Endometrium (tissue), 2 donors: ENCODE results near the gene RNF214.
A peak's percentile ranks its signal among the peaks of the same experiment; 100 is the strongest.
"Not testable (repeated sequence)": the region's sequence is repeated elsewhere in the genome, so short reads cannot be mapped to it uniquely, and the experiment has no call there.

ENCODE experiments used
- FAIRE-seq: peaks from 2 replicates; lab custom pipeline; 2012; peaks lifted over from hg19 to GRCh38; lab: Jason Lieb, UNC
- donor health status: control.
- donor health status: control.

RNF214 gene

DNA sequence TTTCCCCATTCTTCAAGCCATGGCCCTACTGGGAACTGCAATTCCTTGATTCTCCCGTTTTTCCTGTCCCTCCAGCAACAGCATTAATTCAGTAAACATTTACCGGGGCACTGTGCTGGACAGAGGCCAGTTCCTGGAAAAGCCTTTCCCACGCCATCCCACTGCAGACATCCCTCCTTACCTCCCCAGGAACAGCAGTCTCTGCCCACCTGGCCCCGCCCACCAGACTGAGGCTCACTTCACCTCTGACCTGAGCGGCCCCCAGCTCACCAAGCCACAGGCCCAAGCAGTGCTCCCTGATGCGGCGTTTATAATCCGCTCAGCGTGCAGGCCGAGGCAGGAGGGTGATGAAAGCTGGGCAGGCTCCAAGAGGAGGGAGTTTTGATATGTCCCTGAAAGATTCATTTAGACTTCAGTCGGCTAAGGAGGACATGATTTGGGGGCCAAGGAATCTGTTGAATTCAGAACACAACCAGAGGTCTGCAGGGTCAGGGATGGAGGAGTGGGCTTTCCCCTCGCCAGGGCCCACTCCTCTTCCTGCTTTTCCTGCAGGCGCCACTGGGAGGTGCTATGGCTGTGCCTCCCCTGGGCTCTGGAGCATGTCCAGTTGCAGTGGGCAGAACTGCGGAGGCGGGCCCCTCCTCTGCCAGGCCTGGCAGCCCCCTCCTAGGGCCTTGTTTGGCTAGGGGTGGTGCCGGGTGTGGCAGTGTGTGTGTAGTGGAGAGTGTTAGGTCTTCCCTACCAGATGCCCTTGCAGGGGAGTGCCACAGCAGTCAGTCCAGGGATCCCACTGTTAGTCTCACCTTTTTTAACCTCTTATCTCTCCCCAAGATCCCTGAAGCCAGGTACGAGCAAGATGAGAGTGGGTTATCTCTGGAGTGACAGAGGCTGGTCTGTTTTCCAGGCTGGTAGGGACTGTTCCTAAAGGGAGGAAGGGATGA lies 34.7 kb upstream of the RNF214 start:
- FAIRE-seq: no peak

DNA sequence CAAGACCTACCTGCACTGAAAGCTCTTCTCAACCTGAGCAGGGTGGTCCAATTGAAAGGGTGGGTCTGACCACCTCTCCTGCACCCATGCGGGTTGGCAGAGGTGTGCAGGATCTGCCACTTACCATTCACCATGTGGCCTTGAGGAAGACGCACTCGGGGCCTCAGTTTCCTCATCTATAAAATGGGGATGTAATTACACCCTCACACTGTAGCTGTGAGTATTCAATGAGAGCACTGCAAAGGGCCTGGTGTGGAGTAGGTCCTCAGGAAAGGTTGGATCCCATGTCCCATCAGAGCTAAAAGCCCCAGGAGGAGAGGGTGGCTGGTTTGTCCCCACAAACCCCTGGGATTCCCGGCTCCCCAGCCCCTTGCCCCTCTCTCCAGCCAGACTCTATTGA lies 33.9 kb upstream of the RNF214 start:
- no peak for FAIRE-seq

DNA sequence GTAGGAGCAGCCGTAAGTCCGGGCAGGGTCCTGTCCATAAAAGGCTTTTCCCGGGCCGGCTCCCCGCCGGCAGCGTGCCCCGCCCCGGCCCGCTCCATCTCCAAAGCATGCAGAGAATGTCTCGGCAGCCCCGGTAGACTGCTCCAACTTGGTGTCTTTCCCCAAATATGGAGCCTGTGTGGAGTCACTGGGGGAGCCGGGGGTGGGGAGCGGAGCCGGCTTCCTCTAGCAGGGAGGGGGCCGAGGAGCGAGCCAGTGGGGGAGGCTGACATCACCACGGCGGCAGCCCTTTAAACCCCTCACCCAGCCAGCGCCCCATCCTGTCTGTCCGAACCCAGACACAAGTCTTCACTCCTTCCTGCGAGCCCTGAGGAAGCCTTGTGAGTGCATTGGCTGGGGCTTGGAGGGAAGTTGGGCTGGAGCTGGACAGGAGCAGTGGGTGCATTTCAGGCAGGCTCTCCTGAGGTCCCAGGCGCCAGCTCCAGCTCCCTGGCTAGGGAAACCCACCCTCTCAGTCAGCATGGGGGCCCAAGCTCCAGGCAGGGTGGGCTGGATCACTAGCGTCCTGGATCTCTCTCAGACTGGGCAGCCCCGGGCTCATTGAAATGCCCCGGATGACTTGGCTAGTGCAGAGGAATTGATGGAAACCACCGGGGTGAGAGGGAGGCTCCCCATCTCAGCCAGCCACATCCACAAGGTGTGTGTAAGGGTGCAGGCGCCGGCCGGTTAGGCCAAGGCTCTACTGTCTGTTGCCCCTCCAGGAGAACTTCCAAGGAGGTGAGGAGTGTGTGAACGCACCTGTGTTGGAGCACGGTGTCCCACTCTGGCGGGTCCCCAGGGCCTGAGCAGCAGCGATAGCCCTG lies 33.2 kb upstream of the RNF214 start, which contains the start of gene TAGLN:
Gene TAGLN, plus strand, starts transcription at position 318 of the 863 bp plus-strand sequence. CDS start 3,644 bp downstream, outside the sequence.
- FAIRE-seq: peak; percentile 29

DNA sequence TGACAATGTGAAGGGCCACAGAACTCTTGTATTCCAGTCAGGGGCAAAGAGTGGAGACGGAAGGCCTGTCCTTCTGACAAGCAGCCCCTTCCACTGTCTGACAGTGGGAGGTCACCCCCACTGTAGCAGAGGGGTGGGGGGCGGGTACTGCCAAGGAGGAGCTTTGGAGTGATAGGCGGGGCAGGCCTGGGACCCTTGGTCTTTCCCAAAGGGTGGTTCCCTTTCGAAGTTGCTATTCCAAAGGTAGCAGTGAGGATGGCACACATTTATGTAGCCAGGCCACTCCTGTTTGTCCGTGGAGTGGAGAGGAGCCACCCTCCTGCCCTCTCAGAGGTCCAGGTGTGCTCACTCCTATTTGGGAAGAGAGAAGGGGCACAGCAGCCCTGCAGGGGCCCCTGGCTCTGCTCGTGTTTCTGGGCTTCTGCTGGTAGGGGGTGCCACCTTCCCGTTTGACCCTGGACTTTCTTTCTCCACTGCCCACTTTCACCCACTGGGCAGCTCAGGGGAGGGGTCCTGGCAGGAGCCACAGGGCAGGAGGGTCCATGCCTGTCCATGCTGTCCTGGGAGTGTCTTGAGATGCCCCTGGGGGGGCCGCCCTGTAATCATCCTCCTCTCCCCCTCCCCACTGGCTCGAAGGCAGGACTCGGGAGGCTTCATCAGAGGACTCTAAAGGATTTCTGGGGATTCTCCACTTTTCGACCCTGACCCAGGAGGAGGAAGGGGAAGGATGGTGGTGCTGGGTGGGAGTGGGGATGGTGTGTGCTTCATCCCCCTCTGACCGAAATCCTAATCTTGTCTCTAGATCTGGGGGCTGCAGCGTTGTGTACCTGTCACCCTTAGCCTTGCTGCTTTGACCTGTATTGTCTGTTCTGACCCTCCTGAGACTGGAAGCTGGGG lies 32.3 kb upstream of the RNF214 start:
- no peak for FAIRE-seq

DNA sequence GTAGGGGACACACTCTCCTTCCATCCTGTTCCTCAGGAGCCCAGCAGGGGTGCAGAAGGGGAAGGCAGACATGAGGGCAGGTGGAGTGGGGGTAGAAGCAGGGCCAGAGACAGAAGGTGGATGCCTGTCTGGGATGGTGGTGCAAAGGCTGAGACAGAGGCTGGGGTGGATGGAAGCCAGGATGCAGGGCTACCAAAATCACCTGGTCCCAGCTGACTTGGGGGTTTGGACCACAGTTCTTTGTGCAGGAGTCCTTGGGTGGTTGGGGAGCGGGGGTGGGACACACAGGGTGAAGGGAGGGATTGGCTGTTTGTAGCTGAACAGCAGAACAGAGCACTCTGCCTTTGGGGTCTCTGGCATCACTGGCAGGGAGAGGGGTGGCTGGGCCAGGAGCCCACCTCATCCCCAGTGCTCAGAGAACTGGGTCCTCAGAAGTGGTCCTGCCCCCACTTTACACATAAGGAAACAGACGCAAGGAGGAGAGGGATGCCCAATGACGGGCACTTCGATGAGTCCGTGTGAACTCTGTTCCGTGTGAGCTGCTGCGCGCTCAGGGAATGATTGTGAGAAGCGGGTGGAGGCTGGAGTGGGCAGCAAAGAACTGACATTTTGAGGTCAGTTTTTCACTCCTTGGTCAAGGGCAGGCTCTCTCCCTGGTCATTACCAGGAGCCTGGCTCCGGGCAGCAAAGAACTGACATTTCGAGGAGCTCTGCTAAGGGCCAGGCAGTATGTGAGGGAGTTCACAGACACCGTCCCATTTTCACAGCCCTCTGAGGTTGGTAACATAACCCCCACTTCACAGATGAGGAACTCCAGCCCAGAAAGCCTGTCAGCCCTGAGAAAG lies 31.4 kb upstream of the RNF214 start:
- FAIRE-seq: no peak

DNA sequence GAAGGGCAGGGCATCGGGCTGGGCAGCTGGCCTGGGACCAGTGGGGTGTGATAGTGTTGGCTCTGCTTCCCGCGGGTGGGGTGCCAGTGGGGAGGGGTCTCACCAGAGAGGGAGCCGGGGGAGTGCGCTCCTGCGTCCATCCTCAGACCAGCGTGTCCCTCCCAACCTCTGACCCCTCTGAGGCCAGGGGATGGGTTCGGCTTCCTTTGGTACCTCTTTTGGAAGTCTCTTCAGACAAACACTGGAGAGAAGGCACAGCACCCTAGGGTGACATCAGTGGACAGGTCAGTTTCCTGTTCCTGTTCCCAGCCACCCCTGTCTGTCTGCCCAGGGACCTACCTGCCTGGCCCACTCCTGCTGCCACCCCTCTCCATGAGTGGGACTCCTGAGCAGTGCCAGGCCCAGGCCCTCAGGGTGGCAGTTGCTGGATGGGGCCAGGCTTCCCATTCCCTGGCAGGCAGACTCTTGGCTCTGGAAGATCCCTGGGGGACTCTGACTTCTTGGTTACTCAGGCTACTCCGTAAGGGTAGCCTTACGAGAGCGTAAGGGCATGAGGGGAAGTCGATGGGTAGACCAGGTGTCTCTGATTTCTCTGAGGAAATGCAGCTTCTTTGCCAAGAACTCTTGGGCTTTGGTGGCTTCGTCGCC lies 30.7 kb upstream of the RNF214 start:
- FAIRE-seq: no peak

DNA sequence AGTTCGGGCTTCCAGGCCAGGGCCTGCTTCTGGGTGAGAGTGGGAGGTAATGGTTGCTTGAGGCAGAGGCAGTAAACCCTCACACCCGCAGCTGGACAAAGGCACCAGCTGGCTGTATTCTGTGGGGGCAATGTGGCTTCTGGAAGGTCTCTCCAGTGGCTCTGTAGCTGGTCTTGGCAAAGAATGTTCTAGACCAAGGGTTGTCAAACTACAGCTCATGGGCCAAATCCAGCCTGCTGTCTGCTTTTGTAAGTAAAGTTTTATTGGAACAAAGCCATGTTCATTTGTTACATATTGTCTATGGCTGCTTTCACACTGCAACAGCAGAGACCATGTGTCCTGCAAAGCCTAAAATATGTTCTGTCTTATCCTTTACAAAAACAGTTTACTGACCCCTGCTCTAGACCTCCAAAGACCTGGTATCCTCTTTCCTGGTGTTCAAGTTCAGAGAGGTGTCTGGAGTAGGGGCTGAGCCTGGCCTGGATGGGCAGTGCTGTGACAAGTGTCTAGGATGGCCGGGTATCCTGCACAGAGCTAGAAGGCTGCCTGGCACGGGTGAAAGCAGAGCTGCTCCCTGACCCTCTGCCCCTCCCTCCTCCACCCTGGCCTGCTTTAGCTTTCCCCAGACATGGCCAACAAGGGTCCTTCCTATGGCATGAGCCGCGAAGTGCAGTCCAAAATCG lies 29.9 kb upstream of the RNF214 start:
- FAIRE-seq: no peak

DNA sequence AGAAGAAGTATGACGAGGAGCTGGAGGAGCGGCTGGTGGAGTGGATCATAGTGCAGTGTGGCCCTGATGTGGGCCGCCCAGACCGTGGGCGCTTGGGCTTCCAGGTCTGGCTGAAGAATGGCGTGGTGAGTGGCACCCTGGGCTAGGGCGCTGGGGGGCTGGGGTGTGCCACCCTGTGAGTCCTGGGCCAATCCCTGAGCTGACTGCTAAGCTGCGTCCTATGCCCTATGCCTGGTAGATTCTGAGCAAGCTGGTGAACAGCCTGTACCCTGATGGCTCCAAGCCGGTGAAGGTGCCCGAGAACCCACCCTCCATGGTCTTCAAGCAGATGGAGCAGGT lies 29.4 kb upstream of the RNF214 start:
- no peak for FAIRE-seq

DNA sequence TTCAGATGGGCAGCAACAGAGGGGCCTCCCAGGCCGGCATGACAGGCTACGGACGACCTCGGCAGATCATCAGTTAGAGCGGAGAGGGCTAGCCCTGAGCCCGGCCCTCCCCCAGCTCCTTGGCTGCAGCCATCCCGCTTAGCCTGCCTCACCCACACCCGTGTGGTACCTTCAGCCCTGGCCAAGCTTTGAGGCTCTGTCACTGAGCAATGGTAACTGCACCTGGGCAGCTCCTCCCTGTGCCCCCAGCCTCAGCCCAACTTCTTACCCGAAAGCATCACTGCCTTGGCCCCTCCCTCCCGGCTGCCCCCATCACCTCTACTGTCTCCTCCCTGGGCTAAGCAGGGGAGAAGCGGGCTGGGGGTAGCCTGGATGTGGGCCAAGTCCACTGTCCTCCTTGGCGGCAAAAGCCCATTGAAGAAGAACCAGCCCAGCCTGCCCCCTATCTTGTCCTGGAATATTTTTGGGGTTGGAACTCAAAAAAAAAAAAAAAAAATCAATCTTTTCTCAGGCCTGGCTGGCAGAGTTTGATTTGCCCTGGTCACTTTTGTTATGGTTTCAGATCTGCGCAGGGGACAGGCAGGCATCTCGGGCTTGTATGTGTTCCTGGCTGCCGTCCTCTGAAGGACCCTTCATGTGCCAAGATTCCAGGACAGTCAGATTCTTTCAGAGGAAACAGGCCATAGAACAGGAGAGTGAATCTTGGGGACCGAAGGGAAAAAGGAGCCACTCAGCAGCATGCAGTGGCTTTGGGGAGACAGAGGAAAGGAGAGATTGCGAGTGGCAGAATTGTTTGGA lies 28.0 kb upstream of the RNF214 start:
- no peak for FAIRE-seq

DNA sequence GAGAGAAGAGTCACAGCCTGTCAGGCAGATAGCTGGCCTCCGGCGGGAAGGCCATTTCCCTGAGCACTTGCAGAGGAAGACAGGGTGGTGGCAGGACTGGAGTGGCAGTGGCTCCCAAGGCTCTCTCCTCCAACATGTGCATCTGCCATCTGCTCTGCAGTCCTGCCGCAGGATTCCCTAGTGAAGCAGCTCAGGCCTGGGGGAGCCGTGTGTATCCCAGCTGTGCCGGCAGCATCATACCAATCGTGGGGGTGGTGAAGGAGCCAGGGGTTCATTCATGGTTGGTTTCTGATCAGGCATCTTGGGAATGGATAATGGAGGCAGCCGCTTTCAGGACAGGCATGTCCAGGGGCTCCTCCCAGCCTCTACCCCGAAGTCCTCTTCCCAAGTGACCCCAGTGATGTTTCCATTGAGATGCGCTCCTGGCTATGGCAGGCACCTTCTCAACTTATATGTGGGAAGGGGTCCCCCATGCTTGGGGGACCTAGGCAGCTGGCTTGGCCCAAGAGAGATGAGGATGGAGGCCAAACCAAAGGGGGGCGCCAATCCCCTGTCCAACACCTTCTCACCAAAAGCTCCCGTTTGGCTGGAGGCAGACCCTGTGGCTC lies 27.2 kb upstream of the RNF214 start:
- no peak for FAIRE-seq

DNA sequence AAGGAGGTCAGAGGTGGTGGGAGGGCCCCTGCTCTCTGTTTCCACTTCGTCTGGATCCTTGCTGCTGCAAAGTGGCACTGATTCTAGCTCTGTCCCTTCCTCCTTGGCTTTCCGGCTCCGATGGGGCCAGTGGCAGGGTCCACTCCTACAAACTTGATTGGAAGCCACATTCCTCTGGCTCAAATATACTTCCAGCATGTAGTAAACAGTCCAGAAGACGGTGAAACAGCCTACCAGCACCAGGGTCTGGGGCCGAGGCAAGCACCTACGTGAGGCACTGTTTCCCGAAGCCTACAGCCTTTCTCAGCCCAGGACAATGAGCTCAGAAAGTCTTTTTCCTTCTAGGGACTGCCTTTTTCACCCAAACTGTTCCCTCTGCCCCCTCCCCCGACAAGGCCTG lies 26.4 kb upstream of the RNF214 start:
- FAIRE-seq: not testable (repeated sequence)

DNA sequence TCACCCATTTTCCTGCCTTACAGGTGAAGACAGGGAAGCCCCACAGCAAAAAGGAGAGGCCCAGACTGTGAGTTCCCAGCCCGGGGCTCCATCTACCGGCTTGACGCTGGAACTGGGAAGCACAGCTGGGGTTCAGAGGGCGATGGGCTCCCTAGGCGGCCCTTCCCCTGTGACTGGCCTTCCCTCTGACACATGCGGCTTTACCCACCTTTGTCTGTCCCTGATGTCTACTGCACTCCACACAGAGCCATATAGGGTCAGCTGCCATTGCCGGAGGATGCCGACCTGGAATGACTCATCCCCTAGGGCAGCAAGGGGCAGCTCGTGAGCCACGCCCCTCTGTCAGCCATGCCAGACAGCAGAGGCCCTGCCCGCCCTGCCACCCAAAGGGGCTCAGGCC lies 25.6 kb upstream of the RNF214 start:
- not testable (repeated sequence) for FAIRE-seq

DNA sequence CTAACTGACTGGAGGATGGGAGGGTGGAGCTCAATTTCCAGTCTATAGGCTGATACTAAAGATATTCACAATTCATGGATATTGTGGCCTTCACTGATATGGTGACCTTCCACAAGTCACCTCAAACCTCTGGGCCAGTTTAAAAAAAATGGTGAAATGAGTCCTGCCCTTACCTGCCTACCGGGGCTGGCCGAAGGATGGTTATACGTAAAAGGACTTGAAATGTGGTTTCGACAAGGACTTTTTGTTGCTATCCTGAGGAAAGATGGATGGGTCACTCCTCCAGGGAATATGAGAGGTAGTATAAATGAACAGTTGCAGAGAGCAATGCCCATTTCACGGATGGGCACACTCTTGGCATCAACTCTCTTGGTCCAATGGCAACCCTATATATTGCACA lies 25.0 kb upstream of the RNF214 start:
- not testable (repeated sequence) for FAIRE-seq

DNA sequence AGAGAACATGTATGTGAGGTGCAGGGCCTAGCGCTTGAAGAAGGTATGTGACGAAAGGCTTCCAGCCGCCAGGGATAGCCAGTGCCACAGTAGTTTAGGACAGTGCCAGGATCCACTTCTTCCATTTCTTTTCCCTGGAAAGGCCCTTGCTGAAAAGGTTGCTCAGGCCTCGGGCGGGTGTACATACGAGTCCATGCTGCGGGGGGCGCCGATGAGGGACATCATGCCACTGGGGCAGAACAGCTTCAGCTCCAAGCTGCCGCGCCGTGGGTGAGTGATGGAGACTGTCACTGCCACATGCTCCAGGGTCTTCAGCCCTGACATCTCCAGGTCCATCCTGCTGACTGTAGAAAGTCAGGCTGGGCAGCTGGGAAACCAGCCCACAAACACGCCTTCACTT lies 23.8 kb upstream of the RNF214 start:
- FAIRE-seq: not testable (repeated sequence)

DNA sequence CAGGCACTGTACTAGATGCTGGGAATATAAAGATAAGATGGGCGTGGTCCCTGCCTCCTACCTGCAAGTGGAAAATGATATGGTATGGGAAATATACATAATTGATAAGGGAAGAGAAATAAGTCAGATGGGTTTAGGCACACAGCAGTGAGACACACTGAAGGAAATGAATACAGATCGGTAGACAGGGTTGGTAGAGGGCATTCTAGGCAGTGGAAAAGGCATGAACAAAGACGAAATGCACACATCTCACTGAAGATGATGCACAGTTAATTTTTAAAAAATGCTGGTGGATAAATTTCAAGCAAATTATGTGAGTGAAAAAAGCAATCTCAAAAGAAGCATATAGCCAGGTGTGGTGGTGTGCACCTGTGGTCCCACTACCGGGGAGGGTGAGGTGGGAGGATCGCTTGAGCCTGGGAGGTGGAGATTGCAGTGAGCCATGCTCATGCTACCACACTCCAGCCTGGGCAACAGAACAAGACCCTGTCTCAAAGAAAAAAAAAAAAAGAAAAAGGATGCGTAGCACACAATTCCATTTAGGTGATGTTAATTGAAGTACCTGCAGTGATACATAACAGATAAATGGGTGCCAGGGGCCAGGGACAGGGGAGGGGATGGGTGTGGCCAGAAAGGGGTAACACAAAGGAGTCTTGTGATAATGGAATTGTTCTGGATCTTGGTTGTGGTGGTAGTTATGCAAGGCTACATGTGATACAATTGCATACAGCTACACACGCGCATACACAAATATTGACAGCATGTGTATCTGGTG lies 22.9 kb upstream of the RNF214 start:
- FAIRE-seq: not testable (repeated sequence)

DNA sequence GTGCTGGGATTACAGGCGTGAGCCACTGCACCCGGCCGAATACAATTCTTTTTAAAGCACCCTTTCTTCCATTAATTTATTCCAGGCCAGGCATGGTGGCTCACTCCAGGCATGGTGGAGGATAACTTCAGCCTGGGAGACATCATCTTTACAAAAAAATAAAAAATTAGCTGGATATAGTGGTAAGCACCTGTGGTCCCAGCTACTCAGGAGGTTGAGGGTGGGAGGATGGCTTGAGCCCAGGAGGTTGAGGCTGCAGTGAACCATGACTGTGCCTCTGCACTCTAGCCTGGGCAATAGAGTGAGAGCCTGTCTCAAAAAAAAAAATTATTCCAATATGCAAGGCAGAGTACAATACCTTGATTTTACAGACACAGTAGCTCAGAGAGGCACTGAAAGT lies 21.9 kb upstream of the RNF214 start:
- no peak for FAIRE-seq

DNA sequence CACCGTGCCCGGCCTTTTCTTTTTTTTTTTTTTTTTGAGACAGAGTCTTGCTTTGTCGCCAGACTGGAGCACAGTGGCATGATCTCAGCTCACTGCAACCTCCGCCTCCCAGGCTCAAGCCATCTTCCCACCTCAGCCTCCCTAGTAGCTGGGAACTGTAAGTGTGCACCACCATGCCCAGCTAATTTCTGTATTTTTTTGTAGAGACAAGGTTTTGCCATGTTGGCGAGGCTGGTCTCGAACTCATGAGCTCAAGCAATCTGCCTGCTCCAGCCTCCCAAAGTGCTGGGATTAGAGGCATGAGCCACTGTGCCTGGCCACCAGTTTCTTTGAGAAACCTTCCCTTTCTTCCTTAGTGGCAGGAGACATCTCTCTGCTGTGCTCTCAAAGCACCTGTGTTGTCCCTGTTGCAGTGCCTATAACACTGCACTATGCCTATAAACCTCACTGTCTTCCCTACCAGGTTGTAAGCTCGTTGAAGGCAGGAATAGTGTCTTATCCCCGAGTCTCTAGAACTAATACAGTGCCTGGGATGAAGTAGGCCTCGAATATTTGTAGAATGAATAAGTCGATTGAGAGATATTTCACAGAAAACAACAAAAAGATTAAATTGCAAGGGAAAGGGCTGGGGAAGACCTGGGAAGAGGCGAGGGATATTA lies 19.6 kb upstream of the RNF214 start:
- no peak for FAIRE-seq
